HT1080 (cell line): ENCODE results near the gene LMX1A. TPM values are rescaled to one million over a fixed set of nuclear protein-coding genes. Genes with fewer than 3 reads are reported as not detected.

Experiments
- DNase-seq: peaks from one replicate; pipeline ENCODE4 v3.0.0-alpha.2; 2015; ENCODE audit warnings: low read depth
- total RNA-seq: library from RNA; depleted of rRNA; stranded (reverse); fragments of >200 nt; shearing (Covaris generic); gene quantifications from 2 replicates; pipeline ENCODE4 v1.2.3, GENCODE V29; 2014

The LMX1A gene
- total RNA-seq, 1 experiment from 2014 or later: not detected

DNA sequence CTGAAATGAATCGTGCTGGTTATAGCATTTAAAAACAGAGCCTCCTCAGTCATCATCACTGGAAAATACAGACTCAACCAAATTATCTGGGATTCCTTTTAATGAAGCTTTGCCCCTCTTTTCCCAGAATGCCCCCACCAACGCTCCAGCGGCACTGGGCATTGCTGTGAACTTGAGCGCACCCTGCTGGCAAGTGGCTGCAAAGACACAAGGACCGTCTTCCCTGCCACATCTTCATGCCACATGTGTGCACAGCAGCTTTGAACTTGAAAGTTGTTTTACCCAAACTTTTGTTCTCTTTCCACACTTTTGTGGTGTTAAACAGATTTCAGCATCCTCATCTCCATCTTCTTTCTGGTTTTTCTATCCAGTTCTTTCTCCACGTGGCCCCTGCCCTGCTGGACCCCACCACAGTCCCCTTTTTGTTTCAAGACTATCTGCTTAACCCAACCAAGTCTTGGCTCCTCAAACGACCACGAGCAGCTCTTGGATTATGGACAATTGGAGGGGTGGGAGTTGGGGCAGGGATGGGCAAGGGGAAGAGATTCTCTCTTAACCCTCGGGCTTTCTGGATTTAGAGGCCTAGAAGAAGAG is 12.8 kb upstream of the LMX1A start:
- DNase-seq: peak; percentile 24

DNA sequence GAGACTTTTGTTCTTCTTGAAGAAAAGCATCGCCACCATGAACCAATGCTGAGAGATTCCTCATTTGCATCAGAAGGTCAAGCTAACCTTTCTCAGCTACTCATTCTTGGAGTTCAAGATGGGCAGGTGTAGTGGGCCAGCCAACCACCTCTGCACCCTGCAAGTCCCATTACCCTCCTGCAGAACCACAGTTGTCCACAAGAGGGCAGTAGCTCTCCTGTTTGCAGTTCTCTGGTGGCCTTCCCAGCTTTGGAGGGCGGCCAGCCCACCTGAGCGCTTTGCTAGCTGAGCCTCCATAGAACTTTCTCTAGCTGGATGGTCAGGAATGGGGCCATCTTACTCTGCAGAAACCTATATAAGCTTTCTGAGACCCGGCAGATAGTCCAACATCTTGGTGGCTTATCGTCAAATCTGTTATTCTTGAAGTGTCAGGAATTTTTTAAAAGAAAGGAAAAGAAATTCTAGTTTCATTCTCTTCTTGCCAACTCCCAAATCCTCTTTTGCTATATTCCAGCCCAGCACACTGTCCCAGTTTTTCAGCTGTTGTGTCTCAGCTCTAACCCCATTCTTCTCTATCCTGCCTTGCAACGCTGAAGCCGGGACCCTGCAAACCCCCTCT is 11.0 kb upstream of the LMX1A start:
- peak; percentile 48 for DNase-seq

DNA sequence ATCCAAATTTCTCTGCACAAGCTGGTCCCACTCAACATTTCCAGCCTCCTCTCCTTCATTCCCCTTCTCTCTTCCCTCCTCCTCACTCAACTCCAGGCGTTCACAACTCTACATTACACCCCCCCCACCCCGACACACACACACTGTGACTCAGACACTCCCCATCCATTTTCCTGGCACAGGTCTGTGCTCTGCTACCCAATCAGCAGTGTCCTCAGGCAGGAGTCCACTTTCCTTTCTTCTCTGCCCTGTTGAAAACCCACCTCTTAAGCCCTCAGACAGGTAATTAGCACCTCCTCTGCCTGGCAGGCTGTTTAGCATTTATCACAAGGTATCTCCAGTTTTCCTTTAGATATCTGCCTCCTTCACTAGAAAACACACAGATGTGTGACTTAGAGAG is 8.8 kb upstream of the LMX1A start:
- DNase-seq: peak; percentile 13

DNA sequence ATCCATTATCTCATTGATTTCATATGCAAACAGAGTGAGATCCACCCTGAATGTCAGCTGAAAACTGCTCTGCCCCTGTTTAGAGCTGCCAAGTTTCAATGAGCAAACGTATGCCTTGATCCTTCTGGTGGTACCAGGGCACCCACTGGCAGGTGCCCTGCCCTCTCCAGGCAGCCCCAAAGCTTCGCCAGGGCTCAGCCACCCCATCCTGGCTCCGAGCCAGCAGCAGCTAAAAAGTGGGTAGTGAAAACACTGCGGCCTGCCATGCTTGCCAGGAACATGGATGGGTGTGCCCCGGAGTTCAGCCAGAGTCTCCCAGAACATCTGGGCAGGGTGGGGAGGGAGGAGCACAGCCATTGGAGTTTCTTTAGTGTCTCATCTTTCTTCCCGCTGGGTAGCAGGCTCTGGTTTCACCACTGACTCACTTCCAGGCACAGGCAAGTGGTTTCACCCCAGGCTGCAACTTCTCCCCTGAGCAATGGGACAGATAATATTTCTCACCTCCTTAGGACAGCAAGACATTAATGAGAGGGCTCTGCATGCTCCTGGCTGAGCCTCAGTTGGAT is 8.1 kb upstream of the LMX1A start:
- peak; percentile 56 for DNase-seq

DNA sequence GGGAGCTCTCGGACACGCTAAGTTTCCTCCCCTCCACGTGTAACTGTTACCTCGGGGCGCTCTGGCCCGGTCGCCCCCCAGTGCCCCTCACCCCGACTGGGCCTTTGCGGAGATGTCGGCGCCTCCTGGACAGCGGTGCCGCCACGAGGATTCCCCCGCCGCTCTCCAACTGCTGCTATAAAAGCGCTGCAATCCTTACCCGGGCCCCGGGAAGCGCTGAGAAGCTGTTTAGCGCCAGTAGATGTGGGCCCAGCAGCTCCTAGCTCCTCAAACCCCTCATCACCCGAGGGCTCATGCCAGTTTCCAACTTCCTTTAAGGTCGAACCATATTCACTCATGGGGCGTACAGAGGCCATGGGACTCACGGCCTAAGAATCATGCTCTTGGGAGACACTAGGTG is 361 bp upstream of the LMX1A start:
- no peak for DNase-seq

DNA sequence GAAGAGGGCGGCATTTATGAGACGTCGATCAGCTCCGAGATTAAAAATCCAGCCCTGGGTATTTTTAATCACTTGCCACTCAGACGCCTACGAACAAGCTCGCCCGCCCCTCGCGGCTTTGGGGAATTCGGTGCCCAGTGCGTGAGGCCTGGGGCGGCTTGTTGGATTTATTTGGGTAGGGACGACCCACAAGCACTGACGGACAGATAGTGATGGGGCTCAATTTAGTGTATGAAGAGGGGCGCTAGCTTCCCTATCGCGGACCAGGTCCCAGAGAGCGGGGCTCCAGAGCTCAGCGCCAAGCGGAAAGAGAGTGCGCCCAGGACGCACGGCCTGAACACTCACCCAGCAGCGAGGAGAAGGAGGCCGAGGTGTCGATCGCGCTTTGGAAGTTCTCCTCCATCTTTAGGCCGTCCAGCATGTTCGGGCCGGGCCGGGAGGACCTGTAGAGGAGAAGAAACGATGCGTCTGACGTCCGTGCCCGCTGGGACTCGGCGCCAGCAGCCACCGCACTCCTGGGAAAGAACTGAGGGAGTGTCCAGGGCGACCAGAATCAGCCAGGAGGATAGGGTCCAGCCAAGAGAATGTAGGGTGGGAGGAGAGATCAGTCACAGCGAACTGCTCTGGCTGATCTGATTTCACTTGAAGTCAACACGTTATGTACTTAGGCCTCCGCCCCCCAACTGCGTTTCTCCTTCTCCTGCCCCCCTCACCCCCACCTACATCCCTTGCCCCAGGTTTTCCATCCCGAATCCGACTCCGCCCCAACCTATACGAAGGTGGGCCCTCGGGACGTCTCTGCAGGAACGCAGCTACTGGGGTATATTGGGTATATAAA is 1.2 kb downstream of the LMX1A start:
- DNase-seq: no peak

DNA sequence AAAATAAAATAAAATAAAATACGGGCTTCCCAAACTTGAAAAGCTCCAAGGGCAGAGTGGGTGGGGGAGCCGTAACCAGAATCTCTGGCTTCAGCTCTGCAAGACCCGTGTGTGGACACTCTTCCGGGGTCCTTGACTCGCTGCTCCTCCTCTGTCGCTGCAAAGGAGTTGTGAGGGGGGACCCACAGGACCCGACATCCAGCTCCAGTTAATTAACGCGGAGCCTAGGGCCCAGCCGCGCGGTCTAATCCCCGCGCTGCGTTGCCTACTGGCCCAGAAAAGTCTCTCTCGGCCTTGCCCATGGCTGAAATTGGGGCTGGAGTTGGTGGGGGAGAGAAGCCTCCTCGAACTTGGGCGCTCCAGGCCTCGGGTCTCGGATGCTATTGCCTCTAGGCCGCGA is 1.8 kb downstream of the LMX1A start:
- DNase-seq: no peak

DNA sequence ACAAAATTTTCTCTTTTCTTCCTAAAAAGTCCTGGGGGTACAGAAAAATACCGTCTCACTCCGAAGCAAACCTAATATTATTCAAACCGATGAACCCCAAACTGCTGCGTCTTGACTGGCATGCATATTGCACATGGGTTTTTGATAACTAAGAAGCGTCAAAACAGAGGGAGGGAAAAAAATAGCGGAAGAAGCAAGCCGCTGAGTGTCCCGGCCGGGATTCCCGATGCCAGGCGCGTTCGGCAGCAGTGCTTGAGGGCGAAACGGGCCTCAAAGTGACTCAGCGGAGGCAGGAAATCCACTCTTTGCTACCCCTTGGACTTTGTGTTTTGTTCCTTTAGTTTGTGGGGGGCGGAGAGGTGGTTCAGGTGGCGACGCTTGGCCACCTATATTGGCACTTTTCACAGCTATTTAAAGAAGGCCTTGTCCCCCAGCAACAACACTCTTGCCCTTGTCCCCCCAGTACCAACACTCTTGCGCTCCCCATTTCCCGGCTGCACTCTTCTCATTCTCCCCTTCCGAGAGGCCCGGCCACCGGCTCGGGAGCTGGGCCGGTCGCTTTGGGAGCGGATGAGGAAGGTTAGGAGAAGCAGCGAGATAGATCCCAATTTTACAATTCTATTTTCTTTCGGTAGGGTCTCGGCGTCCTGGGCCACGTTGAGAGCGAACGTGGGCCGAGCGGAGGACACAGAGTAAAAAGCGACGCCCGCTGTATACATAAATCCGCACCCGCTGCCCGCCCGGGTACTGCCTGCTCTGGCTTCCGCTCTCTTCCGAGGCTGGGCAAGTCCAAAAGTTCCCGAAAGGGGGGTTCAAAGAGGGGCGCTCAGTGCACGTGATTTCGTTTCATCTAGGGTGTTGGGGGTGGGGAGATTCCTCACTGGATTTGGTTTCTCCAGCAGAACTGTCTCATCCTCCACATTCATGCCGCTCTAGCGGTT is 2.5 kb downstream of the LMX1A start:
- DNase-seq: no peak

DNA sequence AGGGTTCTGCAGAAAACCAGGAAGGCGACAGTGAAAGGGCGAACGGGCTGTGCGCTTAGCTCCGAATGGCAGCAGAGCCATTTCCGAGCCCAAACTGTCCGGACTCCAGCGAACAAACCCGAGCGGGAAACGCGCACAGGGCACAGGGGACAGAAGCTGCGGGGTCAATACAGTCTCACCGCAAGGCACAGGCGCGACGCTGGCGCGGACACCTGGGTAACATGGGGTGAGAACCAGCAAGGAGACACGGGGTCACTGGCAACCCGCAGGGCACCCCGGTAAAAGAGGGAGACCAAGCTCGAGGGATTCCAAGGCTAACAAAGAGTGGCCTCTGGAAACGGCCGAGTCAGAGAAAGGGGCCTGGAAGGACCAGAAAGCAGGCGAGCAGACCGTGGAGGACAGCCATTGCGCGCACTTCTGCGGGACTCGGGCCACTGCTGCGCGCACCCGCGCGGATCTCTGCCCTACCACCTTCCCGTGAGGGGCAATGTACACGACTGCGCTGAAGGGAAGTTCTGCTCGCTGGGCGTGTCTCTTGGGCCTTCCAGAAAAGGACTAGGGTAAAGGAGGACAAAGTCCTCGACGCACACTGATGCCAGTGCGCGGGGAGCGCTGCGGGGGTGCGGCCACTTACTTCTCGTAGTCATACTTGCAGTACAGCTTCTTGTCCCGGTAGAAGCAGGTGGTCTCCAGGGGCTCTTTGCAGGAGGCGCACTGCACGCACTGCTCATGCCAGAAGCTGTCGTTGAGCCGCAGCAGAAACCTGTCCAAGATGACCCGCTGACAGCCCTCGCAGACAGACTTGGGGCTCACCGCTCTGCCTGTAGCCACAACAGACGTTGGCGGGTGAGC is 3.8 kb downstream of the LMX1A start:
- no peak for DNase-seq

DNA sequence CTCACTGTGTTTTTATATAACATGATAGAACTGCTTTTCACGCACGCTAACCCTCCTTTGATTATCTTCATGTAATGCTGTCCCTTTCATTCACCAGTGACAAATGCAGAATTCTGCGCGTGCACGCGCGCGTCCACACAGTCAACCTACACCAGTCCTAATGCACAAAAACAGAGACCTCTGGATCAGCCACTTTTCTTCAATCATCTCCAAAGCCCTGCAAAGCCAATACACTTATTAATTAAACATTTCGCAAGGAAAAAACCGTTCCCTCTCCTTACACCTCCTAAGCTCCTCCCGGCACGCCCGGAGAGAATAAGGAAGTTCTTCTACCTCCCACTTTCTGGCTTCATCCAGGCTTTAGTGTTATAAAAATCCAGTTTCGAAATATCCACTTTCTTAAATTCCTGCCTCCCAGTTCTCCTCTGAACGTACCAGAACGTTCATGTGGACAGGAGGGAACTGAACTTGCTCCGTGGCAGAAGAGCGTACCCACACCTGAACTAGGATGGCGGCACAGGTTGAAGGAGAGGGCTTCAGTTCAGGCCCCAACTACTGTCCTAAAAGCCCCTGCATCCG is 4.6 kb downstream of the LMX1A start:
- DNase-seq: no peak

DNA sequence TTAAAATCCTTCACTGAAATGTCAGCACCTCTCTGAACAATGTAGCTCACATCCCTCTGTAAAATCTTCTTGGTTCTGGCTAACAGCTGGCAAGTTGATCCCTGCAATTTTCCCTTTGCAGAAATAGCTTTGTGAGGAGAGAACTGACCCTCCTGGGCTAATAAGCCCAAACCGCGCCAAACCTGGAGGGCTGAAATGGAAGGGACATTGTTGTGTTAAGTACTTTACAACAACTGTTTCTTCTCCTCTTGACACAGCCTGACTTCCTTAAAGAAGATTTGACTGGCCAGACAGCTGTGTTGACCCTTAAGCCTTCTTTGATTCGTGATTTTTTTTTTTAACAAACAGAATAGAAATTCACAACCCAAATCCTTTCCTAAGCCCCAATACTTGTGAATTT is 5.7 kb downstream of the LMX1A start:
- no peak for DNase-seq

DNA sequence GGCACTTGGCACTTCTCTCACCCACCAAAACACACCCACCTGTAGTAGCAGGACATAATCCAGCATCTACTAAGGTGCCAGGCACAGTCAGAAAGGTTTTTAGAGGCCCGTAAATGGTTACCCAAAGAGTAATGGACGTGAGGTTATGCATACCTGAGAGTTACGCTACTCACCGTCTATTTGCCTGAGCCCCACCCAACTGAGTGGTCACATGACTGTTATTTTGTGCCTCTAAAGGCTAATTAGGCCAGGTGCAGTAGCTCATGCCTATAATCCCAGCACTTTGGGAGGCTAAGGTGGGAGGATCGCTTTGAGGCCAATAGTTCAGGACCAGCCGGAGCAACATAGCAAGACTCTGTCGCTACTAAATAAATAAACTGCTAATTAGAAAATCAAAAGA is 11.0 kb downstream of the LMX1A start:
- no peak for DNase-seq

DNA sequence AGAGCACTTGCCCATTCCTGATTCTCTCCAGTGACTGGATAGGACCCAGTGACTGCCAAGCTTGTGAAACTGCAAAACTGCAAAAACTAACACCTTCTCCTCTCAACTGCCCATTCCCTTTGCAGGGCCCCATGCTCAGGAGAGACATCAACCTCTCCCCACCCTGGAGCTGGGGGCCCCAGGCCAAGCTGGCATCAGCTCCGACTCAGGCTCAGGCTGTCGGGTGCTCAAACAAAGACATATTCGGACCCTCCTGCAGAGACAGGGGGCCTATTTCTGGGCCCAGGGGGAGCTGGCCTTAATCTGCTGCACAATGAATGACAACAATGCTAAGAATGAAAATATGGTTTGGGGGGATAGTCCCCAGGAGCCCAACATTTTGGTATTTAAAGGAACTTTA is 11.8 kb downstream of the LMX1A start:
- no peak for DNase-seq

DNA sequence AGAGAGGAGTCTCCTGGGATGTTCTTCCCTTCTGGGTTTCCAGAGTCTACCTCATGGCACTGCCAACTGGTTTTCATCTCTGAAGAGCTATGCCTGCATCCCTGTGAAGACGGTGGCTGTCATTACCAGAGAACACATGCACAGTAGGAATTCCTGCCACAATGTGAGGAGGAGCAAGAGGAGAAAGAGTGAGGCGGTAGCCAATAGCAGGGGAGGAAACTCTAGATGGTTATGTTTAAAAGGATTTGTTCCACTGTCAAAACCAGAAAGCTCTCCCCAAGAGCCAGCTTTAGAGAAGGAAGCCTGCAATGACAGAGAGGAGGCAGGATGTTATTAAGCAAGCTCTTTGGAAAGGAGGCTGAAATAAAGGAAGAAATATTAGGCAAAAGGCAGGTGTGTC is 12.3 kb downstream of the LMX1A start:
- no peak for DNase-seq

DNA sequence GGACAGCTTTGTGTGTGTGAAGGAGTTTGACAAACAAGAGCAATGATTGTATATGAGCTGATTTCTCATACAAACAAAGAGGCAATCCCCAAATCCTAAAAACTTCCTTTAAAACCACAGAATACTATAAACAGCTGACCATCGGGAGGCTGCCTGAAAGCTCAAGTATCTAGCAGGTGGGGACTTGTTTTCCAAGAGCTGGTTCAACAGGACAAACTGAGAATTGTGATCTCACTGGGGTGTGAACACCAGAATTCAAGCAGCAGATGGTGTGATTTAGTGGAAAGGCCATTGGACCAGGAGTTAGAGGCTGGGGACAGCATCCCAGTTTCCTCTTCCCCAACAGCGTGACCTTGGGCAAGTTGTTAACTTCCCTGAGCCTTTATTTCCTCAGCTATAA is 13.9 kb downstream of the LMX1A start:
- no peak for DNase-seq

DNA sequence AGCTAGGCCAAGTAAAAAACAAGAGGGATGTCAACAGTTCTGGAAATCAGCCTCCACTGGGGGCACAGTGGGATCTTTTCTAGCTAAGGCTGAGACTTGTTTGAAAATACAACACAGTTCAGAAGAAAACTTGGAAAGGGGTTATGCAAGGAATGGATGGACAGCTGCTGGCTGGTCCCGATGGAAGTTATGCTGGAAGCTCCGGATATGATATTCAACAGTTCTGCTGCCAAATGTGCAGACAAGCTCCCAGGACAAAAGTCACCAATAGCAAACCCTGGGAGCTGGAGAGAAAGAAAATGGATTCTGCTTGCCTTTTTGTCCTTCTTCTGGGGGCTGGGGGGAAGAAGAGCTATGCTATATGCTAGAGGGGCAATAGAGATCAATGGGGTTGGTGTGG is 14.3 kb downstream of the LMX1A start:
- DNase-seq: no peak

DNA sequence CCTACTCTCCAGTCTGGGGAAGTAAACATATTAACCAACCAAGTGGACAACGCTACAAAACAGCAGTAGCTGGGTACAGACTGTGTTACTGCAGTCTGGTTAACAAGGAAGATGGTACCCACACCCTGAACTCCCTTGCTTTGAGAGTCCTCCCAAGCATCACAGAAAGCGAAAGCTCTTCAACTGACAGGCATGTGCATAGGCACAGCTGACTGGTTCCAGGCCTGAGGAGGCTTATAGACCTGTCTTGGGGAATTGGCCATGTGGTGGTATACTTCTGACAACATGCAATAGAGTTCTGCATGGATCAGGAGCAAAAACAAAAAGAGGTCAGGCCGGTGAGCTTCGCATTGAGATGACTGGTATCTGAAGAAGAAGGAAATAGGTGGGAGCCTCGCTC is 17.4 kb downstream of the LMX1A start:
- no peak for DNase-seq

DNA sequence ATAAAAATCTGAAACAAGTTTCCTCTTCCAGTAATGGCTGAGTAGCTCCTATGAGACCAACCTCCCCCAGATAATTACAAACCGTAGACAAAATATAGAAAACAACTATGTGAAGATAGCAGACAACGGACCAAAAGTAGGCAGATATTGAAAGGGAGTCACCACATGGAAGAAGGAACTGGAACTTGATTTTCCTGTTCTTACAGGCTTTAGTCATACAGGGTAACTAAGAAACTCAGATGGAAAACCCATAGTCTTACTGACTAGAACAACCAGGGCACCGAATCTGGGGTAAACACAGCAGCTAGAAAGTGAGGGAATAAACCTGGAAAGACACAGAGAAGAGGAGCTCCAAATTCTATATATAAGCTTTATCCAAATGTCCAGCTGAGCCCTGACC is 26.0 kb downstream of the LMX1A start:
- DNase-seq: no peak

DNA sequence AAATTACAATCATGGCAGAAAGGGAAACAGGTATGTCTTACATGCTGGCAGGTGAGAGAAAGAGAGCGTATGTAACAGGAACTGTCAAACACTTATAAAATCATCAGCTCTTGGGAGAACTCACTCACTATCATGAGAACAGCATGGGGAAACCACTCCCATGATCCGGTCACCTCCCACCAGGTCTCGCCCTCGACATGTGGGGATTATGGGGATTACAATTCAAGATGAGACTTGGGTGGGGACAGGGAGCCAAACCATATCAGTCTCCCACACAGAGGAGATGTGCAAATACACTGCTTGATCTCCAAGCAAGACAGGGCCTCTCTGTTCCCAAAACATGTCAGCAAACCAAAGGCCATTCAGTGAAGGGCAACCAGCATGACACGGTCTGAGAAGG is 27.4 kb downstream of the LMX1A start:
- DNase-seq: no peak

DNA sequence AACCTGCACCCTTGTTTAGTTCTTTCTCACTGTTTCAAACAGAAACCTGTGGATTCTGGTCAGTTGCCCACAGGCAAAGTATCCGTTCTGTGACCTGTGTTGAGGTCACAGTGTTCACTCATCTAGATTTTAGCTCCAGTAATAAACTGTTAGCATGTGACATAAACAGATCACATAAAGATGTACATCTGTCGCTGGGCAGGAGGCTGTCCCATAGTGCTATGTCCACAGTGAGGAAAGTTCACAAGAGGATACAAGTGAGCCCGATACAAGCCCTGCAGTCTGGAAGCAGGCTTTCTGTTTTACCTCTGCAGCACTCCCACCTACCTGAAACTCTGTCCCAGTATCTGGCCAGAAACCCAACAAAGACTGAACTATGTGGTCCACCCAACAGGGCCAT is 28.4 kb downstream of the LMX1A start:
- DNase-seq: no peak
